GM23338 (cell line): ENCODE results near the gene ZBTB7C. TPM values are rescaled to one million over a fixed set of nuclear protein-coding genes. Genes with fewer than 3 reads are reported as not detected.

ENCODE experiments used
- ATAC-seq: fragments of 200-7000 bp; cut with Tn5 transposase; 3 replicates; pipeline ENCODE4 v1.9.1; 2020
- DNase-seq: peaks from one replicate; pipeline ENCODE4 v3.0.0-alpha.2; 2015; ENCODE audit warnings: low spot score
- H2AFZ ChIP-seq: fragments of 200-600 bp; sonication (generic); 2 replicates; pipeline ENCODE4 v1.8.0; 2016; ENCODE audit warnings: antibody characterized with exemption, mild to moderate bottlenecking, moderate library complexity
- H3F3A ChIP-seq: fragments of 200-600 bp; sonication (generic); replicated peaks from 2 replicates; pipeline ENCODE4 v1.8.0; 2017; ENCODE audit warnings: antibody characterized with exemption, mixed run types, low read depth
- H3K27ac ChIP-seq: fragments of 200-600 bp; sonication (generic); 2 replicates; pipeline ENCODE4 v1.6.1; 2016; ENCODE audit warnings: low read depth
- H3K27me3 ChIP-seq: fragments of 200-600 bp; sonication (generic); 2 replicates; pipeline ENCODE4 v1.8.0; 2016; ENCODE audit warnings: mild to moderate bottlenecking, mixed run types, moderate library complexity; ENCODE audit not compliant: insufficient read depth
- H3K36me3 ChIP-seq: fragments of 200-600 bp; sonication (generic); 2 replicates; pipeline ENCODE4 v1.8.0; 2016; ENCODE audit warnings: mild to moderate bottlenecking; ENCODE audit not compliant: insufficient read depth
- H3K4me1 ChIP-seq: fragments of 200-600 bp; sonication (generic); 2 replicates; pipeline ENCODE4 v1.8.0; 2016; ENCODE audit warnings: mild to moderate bottlenecking, moderate library complexity; ENCODE audit not compliant: insufficient read depth
- H3K4me2 ChIP-seq: fragments of 200-600 bp; sonication (generic); 2 replicates; pipeline ENCODE4 v1.7.1; 2017; ENCODE audit warnings: mixed run types
- H3K4me3 ChIP-seq: fragments of 200-600 bp; sonication (generic); 2 replicates; pipeline ENCODE4 v1.6.1; 2016; ENCODE audit warnings: mixed run types
- H3K79me2 ChIP-seq: fragments of 200-600 bp; sonication (generic); replicated peaks from 2 replicates; pipeline ENCODE4 v1.8.0; 2017; ENCODE audit warnings: mild to moderate bottlenecking; ENCODE audit not compliant: insufficient read depth
- H3K9me2 ChIP-seq: fragments of 200-600 bp; sonication (generic); 2 replicates; pipeline ENCODE4 v1.8.0; 2017; ENCODE audit not compliant: insufficient read depth
- H4K20me1 ChIP-seq: fragments of 200-600 bp; sonication (generic); replicated peaks from 2 replicates; pipeline ENCODE4 v1.8.0; 2017; ENCODE audit warnings: mild to moderate bottlenecking; ENCODE audit not compliant: insufficient read depth
- H3K27ac Mint-ChIP-seq: 2 replicates; pipeline ENCODE4 v1.8.0; 2020; ENCODE audit warnings: inconsistent platforms, mild to moderate bottlenecking, moderate library complexity, mixed read lengths
- H3K27me3 Mint-ChIP-seq: 3 replicates; pipeline ENCODE4 v1.8.0; 2022; ENCODE audit warnings: low read depth, mild to moderate bottlenecking, moderate library complexity, mixed read lengths, inconsistent platforms; ENCODE audit not compliant: insufficient read depth, poor library complexity
- H3K36me3 Mint-ChIP-seq: 3 replicates; pipeline ENCODE4 v1.8.0; 2021; ENCODE audit warnings: low read depth, mild to moderate bottlenecking, inconsistent platforms, moderate library complexity, mixed read lengths
- H3K4me1 Mint-ChIP-seq: 3 replicates; pipeline ENCODE4 v1.8.0; 2020; ENCODE audit warnings: mild to moderate bottlenecking, inconsistent platforms, mixed read lengths
- H3K4me3 Mint-ChIP-seq: 3 replicates; pipeline ENCODE4 v1.8.0; 2021; ENCODE audit warnings: moderate library complexity, mild to moderate bottlenecking, inconsistent platforms, mixed read lengths
- H3K9me3 Mint-ChIP-seq: 3 replicates; pipeline ENCODE4 v1.8.0; 2020; ENCODE audit warnings: moderate library complexity, mild to moderate bottlenecking, inconsistent platforms, mixed read lengths
- CREB1 ChIP-seq: fragments of 250-450 bp; sonication (Bioruptor Pico); IDR thresholded peaks from 2 replicates; pipeline ENCODE4 v1.5.0; 2020; ENCODE audit warnings: low read depth, mild to moderate bottlenecking, moderate library complexity
- EZH2 ChIP-seq: fragments of 200-600 bp; sonication (generic); IDR thresholded peaks from one replicate; pipeline ENCODE4 v1.8.0; 2017; ENCODE audit warnings: antibody characterized with exemption, mild to moderate bottlenecking, low read depth; ENCODE audit not compliant: unreplicated experiment
- EZH2phosphoT487 ChIP-seq: fragments of 200-600 bp; sonication (generic); IDR thresholded peaks from one replicate; pipeline ENCODE4 v1.8.1; 2018; ENCODE audit warnings: antibody characterized with exemption; ENCODE audit not compliant: unreplicated experiment
- JUNB ChIP-seq: IDR thresholded peaks from one replicate; pipeline ENCODE4 v1.6.1; 2016; ENCODE audit warnings: antibody characterized with exemption; ENCODE audit not compliant: unreplicated experiment
- NANOG ChIP-seq: IDR thresholded peaks from 2 replicates; pipeline ENCODE4 v1.6.1; 2016; ENCODE audit warnings: antibody characterized with exemption, borderline replicate concordance
- POLR2AphosphoS5 ChIP-seq: IDR thresholded peaks from 2 replicates; pipeline ENCODE4 v1.6.1; 2016; ENCODE audit warnings: antibody characterized with exemption, low read depth
- STAT1 ChIP-seq: IDR thresholded peaks from one replicate; pipeline ENCODE4 v1.6.1; 2016; ENCODE audit warnings: antibody characterized with exemption; ENCODE audit not compliant: unreplicated experiment
- ZNF114 ChIP-seq: fragments of 250-450 bp; sonication (Bioruptor Pico); IDR thresholded peaks from 2 replicates; pipeline ENCODE4 v1.5.0; 2020; ENCODE audit warnings: mild to moderate bottlenecking, moderate library complexity
- ZNF331 ChIP-seq: fragments of 250-450 bp; sonication (Bioruptor Pico); IDR thresholded peaks from 2 replicates; pipeline ENCODE4 v1.5.0; 2020; ENCODE audit warnings: low read depth, mild to moderate bottlenecking, moderate library complexity
- polyA plus RNA-seq: library from polyadenylated mRNA; unstranded; fragments of >200 nt; fragmentation: Nextera tagmentation; extraction: Ambion mirVana; gene quantifications from 2 replicates; pipeline ENCODE4 v1.2.1, GENCODE V29; 2016
- total RNA-seq: library from RNA; depleted of rRNA; stranded (reverse); fragments of >200 nt; shearing (Covaris generic); gene quantifications from 2 replicates; pipeline ENCODE4 v1.2.3, GENCODE V29; 2014
- TF ChIP-seq, protein P1 (sequence below): IDR thresholded peaks from 2 replicates; pipeline ENCODE4 v1.6.1; 2016; ENCODE audit warnings: antibody characterized with exemption
- TF ChIP-seq, protein P2 (sequence below), 2 experiments: fragments of 200-600 bp in 1 of 2; sonication (generic) in 1 of 2; conservative IDR thresholded peaks; 2 replicates each; pipeline versions ENCODE4 v1.5.1 to v1.6.1; 2016 to 2017; ENCODE audit warnings: antibody characterized with exemption in 2 of 2, low read depth in 2 of 2, mild to moderate bottlenecking in 2 of 2, moderate library complexity in 1 of 2
- TF ChIP-seq, protein P3 (sequence below): IDR thresholded peaks from one replicate; pipeline ENCODE4 v1.6.1; 2018; ENCODE audit warnings: antibody characterized with exemption; ENCODE audit not compliant: unreplicated experiment

The ZBTB7C gene
- total and polyA plus RNA-seq, 2 experiments from 2014 or later, result 0.03 to 0.14 TPM

DNA sequence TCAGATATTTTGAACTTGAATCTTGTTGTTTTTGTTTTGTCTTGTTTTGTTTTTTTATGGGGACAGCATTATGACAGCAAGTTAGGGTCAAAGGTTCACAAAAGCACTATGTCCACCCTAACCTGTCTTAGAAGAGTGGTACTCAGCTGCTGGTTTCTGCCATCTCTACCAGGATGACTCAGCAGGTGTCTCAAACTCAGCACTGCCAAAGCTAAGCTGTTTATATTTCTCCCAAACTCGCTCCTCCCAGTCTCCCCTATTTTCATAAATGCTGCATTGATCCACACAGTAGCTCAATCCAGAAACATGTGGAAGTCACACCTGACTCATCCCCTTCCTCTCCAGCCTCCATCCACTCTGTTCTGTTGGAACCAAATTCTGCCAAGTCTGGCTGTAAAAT is 134.9 kb downstream of the ZBTB7C start:
- no peak for ATAC-seq
- Mint-ChIP-seq H3K9me3 (no peaks in the 10 kb centered on the region), H3K4me3 (no peak overlapping the region), H3K27ac (no peak overlapping the region), H3K4me1 (peaks cover 8% of the 10 kb centered on the region; the same call in 2 of the 3 replicates), H3K27me3 (no peaks in the 10 kb centered on the region), H3K36me3 (no peaks in the 10 kb centered on the region)
- Histone ChIP-seq H3K36me3 (no peaks in the 10 kb centered on the region), H3K27me3 (no peaks in the 10 kb centered on the region), H3K4me2 (no peak overlapping the region), H3F3A (no peaks in the 10 kb centered on the region), H3K27ac (no peak overlapping the region), H4K20me1 (no peaks in the 10 kb centered on the region), H3K79me2 (no peaks in the 10 kb centered on the region), H3K4me1 (no peaks in the 10 kb centered on the region), H3K4me3 (no peak overlapping the region), H3K9me2 (peaks cover 12% of the 10 kb centered on the region), H2AFZ (peak overlapping the region; percentile 74)
- no peak for TF ChIP-seq ZNF114 (CRISPR knock-in tag)
- TF ChIP-seq CREB1 (CRISPR knock-in tag), result no peak
- TF ChIP-seq, protein P1, sequence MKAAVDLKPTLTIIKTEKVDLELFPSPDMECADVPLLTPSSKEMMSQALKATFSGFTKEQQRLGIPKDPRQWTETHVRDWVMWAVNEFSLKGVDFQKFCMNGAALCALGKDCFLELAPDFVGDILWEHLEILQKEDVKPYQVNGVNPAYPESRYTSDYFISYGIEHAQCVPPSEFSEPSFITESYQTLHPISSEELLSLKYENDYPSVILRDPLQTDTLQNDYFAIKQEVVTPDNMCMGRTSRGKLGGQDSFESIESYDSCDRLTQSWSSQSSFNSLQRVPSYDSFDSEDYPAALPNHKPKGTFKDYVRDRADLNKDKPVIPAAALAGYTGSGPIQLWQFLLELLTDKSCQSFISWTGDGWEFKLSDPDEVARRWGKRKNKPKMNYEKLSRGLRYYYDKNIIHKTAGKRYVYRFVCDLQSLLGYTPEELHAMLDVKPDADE, result no peak
- TF ChIP-seq POLR2AphosphoS5, result no peak
- TF ChIP-seq STAT1, result no peak
- TF ChIP-seq, protein P2, sequence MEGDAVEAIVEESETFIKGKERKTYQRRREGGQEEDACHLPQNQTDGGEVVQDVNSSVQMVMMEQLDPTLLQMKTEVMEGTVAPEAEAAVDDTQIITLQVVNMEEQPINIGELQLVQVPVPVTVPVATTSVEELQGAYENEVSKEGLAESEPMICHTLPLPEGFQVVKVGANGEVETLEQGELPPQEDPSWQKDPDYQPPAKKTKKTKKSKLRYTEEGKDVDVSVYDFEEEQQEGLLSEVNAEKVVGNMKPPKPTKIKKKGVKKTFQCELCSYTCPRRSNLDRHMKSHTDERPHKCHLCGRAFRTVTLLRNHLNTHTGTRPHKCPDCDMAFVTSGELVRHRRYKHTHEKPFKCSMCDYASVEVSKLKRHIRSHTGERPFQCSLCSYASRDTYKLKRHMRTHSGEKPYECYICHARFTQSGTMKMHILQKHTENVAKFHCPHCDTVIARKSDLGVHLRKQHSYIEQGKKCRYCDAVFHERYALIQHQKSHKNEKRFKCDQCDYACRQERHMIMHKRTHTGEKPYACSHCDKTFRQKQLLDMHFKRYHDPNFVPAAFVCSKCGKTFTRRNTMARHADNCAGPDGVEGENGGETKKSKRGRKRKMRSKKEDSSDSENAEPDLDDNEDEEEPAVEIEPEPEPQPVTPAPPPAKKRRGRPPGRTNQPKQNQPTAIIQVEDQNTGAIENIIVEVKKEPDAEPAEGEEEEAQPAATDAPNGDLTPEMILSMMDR (conservative IDR thresholded peaks at IDR 0.05; ENCODE audit: low read depth in 2 of 2), result no peak
- TF ChIP-seq NANOG, result no peak
- TF ChIP-seq EZH2, result no peak
- no peak for TF ChIP-seq EZH2phosphoT487
- TF ChIP-seq ZNF331 (CRISPR knock-in tag), result no peak
- DNase-seq, result no peak

DNA sequence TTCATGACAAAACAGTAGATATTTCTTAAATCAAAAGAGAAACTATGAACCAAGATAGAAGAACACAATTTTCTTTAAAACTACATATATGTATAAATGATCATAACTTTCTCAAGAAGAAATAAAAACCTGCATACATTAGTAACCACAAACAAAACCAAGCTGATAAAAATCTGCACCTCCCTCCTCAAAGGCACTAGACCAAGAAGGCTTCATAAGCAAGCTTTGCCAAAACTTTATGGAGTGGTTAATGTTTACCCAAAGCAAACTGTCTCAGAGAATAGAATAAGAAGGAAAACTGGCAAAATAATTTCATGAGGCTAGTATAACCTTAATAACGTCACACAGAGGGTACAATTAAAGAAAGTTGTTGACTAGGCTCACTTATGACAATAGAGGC is 138.3 kb downstream of the ZBTB7C start:
- no peaks in the 10 kb centered on the region for H3K36me3 Mint-ChIP-seq
- Histone ChIP-seq H3K36me3 (no peaks in the 10 kb centered on the region), H3K9me2 (peaks cover 7% of the 10 kb centered on the region), H3K79me2 (no peaks in the 10 kb centered on the region), H4K20me1 (no peaks in the 10 kb centered on the region), H3K4me2 (no peak overlapping the region), H3K4me1 (no peaks in the 10 kb centered on the region), H3F3A (no peaks in the 10 kb centered on the region), H3K27ac (no peak overlapping the region), H3K4me3 (no peak overlapping the region), H3K27me3 (no peaks in the 10 kb centered on the region), H2AFZ (no peak overlapping the region)
- no peak overlapping the region for H3K4me3 Mint-ChIP-seq
- no peaks in the 10 kb centered on the region for H3K27me3 Mint-ChIP-seq
- H3K9me3 Mint-ChIP-seq, result no peaks in the 10 kb centered on the region; the same call in 2 of the 3 replicates
- peaks cover 8% of the 10 kb centered on the region; the same call in 2 of the 3 replicates for H3K4me1 Mint-ChIP-seq
- no peak for ATAC-seq
- H3K27ac Mint-ChIP-seq, result no peak overlapping the region
- no peak for DNase-seq
- no peak for TF ChIP-seq ZNF114 (CRISPR knock-in tag)
- TF ChIP-seq, protein P3, sequence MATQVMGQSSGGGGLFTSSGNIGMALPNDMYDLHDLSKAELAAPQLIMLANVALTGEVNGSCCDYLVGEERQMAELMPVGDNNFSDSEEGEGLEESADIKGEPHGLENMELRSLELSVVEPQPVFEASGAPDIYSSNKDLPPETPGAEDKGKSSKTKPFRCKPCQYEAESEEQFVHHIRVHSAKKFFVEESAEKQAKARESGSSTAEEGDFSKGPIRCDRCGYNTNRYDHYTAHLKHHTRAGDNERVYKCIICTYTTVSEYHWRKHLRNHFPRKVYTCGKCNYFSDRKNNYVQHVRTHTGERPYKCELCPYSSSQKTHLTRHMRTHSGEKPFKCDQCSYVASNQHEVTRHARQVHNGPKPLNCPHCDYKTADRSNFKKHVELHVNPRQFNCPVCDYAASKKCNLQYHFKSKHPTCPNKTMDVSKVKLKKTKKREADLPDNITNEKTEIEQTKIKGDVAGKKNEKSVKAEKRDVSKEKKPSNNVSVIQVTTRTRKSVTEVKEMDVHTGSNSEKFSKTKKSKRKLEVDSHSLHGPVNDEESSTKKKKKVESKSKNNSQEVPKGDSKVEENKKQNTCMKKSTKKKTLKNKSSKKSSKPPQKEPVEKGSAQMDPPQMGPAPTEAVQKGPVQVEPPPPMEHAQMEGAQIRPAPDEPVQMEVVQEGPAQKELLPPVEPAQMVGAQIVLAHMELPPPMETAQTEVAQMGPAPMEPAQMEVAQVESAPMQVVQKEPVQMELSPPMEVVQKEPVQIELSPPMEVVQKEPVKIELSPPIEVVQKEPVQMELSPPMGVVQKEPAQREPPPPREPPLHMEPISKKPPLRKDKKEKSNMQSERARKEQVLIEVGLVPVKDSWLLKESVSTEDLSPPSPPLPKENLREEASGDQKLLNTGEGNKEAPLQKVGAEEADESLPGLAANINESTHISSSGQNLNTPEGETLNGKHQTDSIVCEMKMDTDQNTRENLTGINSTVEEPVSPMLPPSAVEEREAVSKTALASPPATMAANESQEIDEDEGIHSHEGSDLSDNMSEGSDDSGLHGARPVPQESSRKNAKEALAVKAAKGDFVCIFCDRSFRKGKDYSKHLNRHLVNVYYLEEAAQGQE, result no peak
- TF ChIP-seq STAT1, result no peak
- TF ChIP-seq CREB1 (CRISPR knock-in tag), result no peak
- TF ChIP-seq EZH2, result no peak
- no peak for TF ChIP-seq JUNB
- TF ChIP-seq, protein P2 (conservative IDR thresholded peaks at IDR 0.05; ENCODE audit: low read depth in 2 of 2), result no peak
- TF ChIP-seq NANOG, result no peak
- no peak for TF ChIP-seq EZH2phosphoT487
- no peak for TF ChIP-seq POLR2AphosphoS5
- TF ChIP-seq, protein P1, result no peak
